HG03097 (cell line): ENCODE measurements around the gene CD3E.

ENCODE experiments used
- ATAC-seq: cut with Tn5 transposase; IDR thresholded peaks from one replicate; pipeline ENCODE4 v1.9.1; 2021; ENCODE audit not compliant: unreplicated experiment, low FRiP score

Gene CD3E

DNA sequence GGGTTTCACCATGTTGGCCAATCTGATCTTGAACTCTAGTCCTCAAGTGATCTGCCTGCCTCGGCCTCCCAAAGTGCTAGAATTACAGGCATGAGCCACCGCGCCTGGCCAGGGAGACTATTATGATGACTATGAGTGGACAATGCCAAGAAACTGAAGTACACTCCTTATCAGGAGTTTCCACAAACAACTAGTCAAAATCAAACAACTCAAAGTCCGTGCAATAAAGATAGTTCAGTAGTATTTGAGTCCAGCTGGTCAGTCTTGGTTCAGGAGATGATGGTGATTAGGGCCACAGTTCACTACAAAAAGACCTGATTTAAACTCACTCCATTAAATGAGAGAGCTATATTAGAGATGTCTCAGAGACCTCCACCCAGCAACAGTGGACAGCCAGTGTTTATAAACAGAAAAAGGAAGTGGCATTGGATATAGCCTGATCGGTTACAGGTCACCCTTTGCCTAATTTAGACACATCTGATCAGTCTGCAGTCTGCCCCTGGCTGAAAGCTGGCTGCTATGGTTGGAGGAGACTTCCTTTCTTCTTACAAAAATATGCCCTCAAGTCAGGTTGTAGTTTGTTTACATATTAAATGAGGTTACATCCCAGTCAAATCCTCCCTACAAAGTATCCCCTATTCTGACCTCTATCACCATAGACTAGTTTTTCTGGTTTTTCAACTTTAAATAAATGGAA is 17.0 kb downstream of the CD3E start:
- no peak for ATAC-seq

DNA sequence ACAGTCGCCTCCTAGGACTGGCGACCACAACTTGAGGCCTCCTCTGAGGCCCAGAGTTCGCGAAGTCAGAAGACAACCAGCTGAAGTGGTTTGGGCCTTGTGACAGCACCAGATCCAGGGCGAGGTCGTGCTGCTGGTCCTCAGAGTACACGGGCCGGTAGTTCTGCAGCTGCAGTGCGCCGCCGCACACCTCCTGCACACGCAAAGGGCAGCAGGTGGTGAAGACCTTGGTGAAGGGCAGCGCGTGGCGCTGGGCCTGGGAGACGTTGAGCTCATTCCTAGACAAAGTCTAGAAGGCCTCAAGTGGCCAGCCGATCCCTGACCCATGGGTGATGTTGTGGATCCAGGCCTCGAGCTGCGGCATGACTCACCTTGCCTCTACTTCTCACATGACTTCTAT is 18.2 kb downstream of the CD3E start:
- no peak for ATAC-seq

DNA sequence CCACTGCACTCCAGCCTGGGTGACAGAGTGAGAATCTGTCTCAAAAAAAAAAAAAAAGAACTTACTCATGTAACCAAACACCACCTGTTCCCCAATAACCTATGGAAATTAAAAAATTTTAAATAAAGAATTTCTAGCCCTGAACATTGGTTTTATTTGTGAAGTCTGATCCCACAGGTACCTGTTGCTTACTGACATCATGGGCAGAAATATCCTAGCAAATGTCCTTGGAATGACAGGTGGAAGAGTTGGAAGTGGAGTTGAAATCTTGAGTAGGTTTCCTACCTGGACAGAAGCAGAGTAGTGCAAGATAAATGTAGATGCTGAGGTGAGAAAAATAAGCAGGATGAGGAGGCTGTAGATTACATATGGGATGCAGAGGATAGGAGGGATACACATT is 20.8 kb downstream of the CD3E start:
- ATAC-seq: no peak

DNA sequence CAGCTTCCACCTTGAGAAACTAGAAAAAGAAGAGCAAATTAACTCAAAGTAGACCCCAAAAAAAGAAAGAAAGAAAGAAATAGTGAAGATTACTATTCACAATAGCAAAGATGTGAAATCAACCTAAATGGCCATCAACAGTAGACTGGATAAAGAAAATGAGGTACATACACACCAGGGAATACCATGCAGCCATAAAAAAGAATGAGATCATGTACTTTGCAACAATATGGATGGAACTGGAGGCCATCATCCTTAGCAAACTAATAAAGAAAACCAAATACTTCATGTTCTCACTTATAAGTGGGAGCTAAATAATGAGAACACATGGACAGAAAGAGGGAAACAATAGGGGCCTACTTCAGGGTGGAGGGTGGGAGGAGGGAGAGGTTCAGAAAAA is 24.2 kb downstream of the CD3E start:
- ATAC-seq: no peak

DNA sequence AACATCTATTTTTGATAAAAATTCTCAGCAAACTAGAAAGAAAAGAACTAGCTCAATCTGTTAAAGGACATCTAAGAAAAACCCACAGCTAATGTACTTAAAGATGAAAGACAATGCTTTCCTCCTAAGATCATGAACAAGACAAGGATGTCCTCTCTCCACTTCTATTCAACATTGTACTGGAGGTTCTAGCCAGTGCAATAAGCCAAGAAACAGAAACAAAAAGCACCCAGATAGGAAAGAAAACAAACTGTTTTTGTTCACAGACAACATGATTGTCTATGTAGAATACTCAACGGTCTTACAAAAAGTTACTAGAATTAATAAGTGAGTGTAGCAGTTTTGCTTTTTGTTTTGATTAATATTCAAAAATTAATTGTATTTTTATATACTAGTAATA is 30.2 kb downstream of the CD3E start:
- ATAC-seq: no peak

DNA sequence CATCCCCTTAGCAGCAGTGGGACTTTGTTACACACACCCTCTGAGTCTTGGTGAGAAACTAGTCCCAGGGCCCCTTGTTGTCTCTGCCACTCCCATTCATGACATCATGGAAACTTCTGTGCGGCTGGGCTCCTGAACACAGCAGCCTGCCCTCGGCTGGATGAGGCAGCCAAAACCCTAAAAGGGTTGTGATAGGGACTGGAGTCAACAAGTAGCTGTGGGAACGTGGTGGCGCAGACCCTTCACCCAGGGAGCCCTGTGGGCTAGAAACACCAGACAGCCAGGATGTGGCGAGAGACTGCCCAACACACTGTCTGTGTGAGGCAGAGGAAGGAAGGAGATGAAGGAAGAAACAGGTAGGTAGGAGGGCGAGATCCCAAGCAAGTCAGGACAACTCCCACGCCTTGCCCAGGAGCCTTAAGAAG is 34.1 kb downstream of the CD3E start:
- ATAC-seq: no peak

DNA sequence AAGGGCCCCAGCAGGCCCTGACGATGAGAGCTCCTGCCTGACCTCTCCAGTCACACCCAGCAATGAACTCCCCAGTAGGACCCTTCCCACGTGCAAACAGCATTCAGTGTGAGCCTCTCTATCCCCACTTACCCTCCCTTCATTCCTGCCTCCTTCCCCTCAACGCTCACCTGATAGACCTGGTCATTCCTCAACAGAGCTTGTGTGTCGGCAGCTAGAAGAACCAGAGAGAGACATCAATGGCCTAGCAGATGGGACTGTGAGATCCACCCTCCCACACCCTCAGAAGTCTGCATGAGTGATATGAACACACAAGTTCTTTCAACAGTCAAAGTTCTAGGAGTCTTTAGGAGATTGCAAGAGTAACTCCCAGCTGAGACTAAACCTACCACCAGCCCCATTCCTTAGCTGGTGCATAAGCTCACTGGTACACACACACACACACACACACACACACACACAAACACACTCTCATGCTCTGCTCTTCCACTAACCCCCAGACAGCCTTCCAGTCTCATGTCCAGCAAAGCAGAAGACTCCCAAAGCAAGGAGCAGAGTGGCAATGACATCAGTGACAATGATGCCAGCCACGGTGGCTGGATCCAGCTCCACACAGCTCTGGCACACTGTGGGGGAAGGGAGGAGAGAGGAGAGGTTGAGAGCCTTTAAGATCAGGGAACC is 34.9 kb downstream of the CD3E start:
- no peak for ATAC-seq

DNA sequence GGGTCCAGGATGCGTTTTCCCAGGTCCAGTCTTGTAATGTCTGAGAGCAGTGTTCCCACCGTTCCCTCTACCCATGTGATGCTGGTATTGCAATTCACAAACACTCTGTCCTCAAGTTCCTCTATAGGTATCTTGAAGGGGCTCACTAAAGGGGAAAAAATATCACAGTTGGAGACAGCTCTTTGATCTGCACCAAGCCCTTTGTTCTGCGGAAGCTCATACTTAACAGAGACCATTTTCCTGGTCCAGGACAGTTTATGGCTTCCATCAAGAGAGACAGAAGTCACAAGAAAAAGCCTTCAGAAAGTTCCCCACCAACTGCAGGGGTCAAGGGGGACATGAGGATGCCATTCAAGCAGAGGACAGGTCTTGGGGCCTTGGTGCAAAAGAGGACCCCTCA is 35.9 kb downstream of the CD3E start:
- no peak for ATAC-seq

DNA sequence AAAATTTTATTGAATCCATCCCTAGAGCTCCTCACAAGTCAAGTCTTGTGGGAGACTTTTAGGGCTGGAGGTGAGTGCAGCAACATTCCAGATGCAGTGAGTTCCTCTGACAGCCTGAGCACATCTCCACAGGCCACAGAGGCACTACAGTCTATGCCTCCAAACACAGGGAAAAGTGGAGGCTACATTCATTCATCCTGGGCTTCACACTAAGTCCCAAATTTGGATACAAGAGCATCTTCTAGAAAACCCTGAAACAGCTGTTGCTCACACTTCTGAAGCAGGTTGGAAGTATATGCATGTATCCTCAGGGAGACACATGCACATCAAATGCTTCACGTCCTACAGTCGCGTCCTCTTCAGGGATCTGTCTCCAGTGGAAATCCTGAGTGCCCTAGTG is 36.7 kb downstream of the CD3E start:
- ATAC-seq: no peak

DNA sequence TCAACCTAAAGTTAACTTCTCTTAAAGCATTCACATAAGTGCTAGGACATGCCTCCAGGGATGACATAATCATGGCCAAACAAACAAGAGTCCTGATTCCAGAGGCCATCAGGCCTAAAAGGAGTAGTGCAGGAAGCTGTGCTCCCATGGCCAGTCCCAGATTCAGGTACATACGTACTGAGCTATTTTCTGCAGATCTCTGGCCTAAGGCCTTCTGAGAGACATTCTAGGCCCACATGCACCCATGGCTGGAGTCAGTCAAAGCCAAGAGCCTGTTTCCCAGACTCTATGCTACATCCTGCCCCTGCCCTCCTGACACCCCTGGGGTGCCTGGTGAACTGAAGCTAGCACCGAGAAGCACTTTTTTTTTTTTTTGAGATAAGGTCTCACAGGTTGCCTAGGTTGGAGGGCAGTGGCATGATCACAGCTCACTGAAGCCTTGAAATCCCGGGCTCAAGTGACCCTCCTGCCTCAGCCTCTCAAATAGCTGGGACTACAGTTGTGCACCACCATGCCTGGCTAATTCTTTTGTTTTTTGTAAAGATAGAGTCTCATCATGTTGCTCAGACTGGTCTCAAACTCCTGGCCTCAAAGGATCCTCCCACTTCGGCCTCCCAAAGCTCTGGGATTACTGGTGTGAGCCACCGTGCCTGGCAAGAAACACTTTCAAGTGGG is 37.4 kb downstream of the CD3E start:
- ATAC-seq: no peak

DNA sequence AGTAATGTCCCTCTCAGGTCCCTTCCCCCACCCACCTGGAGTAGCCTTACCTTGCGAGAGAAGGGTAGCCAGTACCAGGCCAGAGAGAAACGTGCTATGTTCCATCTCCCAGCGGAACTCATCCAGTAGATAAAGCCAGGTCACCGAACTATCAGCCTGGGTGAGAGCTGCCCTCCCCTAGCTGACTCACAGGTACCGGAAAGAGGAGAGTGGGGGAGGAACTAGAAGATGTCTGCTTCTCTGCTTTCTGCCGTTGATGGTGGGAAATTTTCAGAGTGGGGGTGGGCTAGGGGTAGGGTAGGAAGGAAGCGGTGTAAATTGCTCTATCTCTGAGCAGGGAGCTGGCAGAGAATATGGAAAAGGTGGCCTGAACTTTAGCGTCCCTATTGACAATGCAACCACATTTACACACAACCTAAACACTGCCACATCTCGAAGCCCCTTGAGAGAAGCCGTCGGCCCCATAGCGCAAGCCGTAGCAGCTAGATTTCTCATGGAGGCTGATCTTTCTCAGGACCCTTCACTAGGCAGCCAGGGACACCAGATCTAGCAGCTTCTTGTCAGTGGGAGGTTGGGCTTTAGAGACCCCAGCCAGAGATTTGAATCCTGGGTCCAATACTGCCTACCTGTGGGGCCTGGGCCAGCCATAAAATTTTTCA is 38.1 kb downstream of the CD3E start, which contains the start of gene CD3D:
Gene CD3D, minus strand, starts transcription at position 203 of the 659 bp plus-strand sequence. Its CDS starts 98 bp downstream, at position 105.
- ATAC-seq: no peak

DNA sequence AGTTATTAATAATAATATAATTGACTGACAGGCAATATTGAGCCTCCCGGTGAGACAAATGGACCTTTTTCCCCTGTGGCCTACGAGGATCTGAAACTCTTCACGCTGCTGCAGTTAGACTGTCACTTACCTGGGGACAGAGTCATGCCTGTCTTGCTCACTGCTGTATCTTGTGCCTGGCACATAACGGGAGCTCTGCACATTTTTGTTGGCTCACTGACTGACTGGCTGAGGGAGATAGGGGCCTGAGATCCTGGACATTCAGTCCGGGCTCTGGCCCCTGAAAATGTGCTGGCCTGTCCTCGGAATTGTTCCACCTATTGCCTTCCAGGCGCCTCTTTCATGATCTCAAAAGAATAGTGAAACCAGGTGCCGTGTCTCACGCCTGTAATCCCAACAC is 38.7 kb downstream of the CD3E start:
- ATAC-seq: no peak

DNA sequence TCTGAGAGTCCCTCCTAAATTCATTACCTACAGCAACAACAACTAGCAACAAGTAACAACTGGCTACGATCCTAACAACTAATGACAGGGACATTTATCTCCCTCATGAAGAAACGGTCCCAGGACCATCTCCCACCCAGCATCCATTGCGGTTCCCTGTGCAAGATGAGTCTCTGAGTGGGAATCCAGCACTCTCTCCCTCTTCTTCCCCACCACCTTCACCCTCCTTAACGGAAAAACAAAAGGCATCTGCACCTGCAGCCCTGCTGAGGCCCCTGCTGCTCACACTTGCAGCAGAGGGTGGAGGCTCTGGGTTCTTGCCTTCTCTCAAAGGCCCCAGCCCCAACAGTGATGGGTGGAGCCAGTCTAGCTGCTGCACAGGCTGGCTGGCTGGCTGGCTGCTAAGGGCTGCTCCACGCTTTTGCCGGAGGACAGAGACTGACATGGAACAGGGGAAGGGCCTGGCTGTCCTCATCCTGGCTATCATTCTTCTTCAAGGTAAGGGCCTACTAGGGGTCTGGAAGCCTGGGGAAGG is 39.5 kb downstream of the CD3E start, which contains the start of gene CD3G:
Gene CD3G, plus strand, starts transcription at position 364 of the 535 bp plus-strand sequence. Its CDS starts 80 bp downstream, at position 444.
- ATAC-seq: no peak

DNA sequence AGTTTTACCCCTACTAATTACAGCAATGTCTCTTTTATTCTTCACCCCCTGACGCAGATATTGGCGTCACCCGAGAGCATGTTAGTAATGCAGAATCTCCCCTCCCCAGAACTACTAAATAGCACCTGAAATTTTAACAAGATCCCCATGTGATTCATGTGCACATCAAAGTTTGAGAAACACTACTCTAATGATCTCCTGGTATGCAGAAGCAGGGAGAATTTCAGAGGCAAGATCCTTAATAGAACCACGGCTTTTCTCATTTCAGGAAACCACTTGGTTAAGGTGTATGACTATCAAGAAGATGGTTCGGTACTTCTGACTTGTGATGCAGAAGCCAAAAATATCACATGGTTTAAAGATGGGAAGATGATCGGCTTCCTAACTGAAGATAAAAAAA is 44.9 kb downstream of the CD3E start:
- ATAC-seq: no peak

DNA sequence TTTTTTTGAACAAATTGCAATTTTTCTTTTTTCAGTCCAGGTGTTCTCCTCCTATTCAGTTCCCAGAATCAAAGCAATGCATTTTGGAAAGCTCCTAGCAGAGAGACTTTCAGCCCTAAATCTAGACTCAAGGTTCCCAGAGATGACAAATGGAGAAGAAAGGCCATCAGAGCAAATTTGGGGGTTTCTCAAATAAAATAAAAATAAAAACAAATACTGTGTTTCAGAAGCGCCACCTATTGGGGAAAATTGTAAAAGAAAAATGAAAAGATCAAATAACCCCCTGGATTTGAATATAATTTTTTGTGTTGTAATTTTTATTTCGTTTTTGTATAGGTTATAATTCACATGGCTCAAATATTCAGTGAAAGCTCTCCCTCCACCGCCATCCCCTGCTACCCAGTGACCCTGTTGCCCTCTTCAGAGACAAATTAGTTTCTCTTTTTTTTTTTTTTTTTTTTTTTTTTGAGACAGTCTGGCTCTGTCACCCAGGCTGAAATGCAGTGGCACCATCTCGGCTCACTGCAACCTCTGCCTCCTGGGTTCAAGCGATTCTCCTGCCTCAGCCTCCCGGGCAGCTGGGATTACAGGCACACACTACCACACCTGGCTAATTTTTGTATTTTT is 48.7 kb downstream of the CD3E start:
- no peak for ATAC-seq

DNA sequence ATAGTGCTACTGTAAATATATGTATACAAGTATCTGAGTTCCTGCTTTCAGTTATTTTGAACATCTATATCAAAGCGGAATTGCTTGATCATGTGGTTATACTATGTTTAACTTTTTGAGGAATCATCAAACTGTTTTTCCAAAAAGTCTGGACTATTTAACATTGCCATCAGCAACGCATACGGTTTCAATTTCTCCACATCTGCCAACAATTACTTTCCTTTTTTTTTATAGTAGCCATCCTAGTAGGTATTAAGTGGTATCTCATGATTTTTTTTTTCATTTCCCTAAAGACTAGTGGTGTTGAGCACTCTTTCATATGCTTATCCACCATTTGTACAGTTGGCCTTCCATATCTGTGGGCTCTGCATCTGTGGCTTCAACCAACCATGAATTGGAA is 53.5 kb downstream of the CD3E start:
- no peak for ATAC-seq

DNA sequence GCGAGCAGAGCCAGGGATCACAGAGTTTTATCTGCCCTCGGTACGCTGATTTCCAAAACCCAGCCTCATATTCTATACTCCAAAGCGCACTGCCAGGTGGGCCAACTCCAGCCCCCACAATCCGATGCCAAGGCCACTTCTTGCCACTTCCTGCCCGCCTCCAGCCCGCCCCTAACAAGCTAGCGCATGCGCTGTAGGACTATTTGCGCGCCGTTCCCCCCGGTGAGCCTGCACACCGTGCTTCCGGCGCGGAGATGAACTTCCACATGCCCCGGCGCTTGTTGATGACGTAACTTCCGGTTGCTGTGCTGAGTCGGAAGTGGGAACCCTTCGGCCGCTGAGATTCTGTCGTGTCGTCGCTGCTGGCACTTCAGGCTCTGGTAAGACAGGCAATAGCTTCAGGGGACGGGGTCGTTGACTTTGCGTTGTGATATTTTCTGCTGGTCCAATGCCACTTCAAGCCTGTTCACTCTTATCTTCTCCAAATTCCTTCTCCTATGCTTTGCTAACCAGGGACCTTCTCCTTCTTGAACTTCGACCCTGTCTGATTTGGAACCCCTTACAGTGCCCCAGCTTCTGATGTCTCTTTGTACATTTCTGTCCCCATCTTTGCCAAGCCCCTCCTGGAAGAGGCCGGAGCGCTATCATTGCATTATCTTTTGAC is 54.9 kb downstream of the CD3E start, which contains the start of gene UBE4A:
Gene UBE4A, plus strand, starts transcription at position 306 of the 664 bp plus-strand sequence. CDS start 5,481 bp downstream, outside the sequence.
- peak; percentile 78 for ATAC-seq

DNA sequence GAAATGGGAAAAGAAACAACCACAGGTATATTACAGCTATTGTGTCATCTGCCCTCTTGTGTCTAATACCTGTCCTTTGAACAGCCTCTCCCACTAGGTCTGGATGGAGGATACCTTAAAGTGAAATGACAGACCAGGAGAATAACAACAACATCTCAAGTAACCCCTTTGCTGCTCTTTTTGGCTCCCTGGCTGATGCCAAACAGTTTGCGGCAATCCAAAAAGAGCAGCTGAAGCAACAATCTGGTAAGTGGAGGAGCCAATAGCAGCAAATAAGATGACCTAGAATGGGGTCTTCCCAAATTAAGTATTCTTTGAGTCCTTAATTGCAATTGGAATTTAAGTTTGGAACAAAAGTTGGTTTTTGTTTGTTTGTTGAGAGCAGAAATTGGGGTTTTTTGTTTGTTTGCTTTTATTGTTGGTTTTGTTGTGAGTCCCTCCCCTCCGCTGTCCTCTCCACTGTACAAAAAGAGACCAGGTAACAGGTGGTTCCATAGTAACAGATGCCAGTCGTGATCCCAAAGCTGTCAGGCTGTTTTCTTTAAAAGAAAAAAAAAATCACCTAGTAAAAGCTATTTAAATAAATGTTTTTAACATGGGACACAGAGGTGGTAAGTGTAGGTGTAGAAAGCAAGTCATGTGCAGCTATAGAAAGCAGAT is 60.6 kb downstream of the CD3E start:
- no peak for ATAC-seq
